ENCODE data around the gene C2orf80. TPM values are rescaled to one million over a fixed set of nuclear protein-coding genes. Genes with fewer than 3 reads are reported as not detected.

C2orf80 gene
- total and polyA plus RNA-seq, 8 donors = not detected

DNA sequence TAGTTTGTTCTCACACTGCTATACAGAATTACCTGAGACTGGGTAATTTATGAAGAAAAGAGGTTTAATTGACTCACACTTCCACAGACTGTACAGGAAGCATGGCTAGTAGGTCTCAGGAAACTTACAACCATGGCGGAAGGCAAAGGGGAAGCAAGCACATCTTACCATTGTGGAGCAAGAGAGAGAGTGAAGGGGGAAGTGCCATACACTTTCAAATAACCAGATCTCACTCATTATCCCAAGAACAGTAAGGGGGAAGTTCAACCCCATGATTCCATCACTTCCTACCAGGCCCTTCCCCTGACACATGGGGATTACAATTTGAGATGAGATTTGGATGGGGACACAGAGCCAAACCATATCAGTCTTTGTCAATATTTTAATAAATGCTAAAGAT is 38.9 kb downstream of the C2orf80 start:
- peaks cover 0 to 8% (median 2%) of the 10 kb centered on the region in 4 donors for H3K9me3 ChIP-seq
- H3K27ac ChIP-seq = no peak overlapping the region
- intact Hi-C loops (cut with DNase I; ENCODE audit: low total_unique reads) = no loop called here
- H3K36me3 ChIP-seq = no peaks in the 10 kb centered on the region
- TF ChIP-seq POLR2AphosphoS5 (IDR thresholded peaks at IDR 0.05) (no peak), POLR2A (IDR thresholded peaks at IDR 0.05) (no peak), EP300 (IDR thresholded peaks at IDR 0.05) (no peak)
- TF ChIP-seq, protein P1, sequence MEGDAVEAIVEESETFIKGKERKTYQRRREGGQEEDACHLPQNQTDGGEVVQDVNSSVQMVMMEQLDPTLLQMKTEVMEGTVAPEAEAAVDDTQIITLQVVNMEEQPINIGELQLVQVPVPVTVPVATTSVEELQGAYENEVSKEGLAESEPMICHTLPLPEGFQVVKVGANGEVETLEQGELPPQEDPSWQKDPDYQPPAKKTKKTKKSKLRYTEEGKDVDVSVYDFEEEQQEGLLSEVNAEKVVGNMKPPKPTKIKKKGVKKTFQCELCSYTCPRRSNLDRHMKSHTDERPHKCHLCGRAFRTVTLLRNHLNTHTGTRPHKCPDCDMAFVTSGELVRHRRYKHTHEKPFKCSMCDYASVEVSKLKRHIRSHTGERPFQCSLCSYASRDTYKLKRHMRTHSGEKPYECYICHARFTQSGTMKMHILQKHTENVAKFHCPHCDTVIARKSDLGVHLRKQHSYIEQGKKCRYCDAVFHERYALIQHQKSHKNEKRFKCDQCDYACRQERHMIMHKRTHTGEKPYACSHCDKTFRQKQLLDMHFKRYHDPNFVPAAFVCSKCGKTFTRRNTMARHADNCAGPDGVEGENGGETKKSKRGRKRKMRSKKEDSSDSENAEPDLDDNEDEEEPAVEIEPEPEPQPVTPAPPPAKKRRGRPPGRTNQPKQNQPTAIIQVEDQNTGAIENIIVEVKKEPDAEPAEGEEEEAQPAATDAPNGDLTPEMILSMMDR (IDR thresholded peaks at IDR 0.05) = no peak
- 73 to 100% (median 86%) methylated on average over 1 of the region's 1 CpG for WGBS, 5 donors
- no peak for DNase-seq
- no peak overlapping the region for H3K4me3 ChIP-seq
- H3K27me3 ChIP-seq = no peaks in the 10 kb centered on the region
- H3K4me1 ChIP-seq = no peaks in the 10 kb centered on the region

DNA sequence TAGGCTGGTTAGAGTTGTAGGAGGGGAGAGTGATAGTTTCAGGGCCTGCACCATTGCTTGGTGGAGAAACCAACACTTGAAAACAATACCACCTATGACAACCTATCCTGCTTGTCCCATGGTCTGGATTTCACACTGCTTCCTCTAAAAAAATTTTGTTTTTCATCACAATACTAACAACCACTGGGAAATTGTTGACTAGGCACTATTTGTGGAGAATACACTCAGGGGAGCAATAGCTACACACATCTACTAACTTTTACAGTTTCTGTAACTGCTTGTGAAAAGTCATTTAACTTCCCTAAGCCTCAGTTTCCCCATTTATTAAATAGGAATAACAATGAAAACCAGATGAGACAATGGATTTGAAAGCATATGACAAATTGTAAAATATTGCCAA is 39.7 kb downstream of the C2orf80 start:
- Histone ChIP-seq H3K27ac (no peak overlapping the region), H3K4me3 (no peak overlapping the region), H3K9me3 (peaks cover 0 to 8% (median 2%) of the 10 kb centered on the region in 4 donors), H3K27me3 (no peaks in the 10 kb centered on the region), H3K36me3 (no peaks in the 10 kb centered on the region), H3K4me1 (no peaks in the 10 kb centered on the region)
- TF ChIP-seq, protein P1 (IDR thresholded peaks at IDR 0.05) = no peak
- TF ChIP-seq EP300 (IDR thresholded peaks at IDR 0.05) = no peak
- TF ChIP-seq POLR2AphosphoS5 (IDR thresholded peaks at IDR 0.05) = no peak
- no peak for TF ChIP-seq POLR2A (IDR thresholded peaks at IDR 0.05)
- no peak for DNase-seq
- intact Hi-C loops (cut with DNase I; ENCODE audit: low total_unique reads) = no loop called here

DNA sequence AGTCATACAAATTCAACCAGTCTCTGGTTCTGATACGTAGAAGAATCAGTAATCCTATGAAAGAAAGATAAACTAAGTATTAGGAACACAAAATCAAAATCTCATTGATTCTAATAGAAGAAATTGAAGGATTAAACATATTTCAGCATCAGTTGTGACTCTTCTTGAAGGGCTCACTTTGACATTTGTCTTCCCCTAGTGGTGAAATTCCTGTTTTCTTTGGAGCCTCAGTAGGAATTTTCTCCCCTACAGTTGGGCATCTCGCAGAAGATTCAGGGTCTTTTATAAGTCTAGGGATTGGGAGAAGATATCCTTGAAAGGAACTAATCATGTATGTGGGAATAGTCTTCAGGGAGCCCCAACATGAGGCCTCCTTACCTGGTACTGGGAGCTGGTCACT is 41.0 kb downstream of the C2orf80 start:
- WGBS, 5 donors = 62 to 79% (median 68%) methylated on average over 2 of the region's 2 CpGs
- intact Hi-C loops (cut with DNase I; ENCODE audit: low total_unique reads) = no loop called here

DNA sequence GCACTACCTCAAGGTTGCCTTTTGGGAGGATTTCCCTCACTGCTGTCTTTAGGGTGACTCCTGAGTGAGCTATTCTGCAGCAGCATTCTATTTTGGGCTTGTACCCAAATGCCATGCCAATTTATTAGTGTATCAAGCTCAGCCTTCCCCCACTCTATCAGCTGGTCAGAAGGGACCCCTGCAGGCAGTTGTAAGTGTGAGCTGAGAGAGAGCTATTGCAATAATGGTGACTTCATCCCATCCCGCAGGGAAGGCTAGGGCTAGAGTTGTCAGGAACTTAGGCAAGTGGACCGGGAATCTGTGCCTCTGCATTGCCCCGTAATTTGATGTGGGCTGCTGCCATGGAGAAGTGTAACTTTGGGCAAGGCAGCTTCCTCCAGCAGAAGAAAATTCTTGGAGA is 42.1 kb downstream of the C2orf80 start:
- no peaks in the 10 kb centered on the region for H3K27me3 ChIP-seq
- peaks cover 0 to 5% (median 0%) of the 10 kb centered on the region in 4 donors for H3K4me1 ChIP-seq
- no peaks in the 10 kb centered on the region for H3K36me3 ChIP-seq
- H3K9me3 ChIP-seq = peaks cover 0 to 8% (median 2%) of the 10 kb centered on the region in 4 donors
- TF ChIP-seq POLR2A (IDR thresholded peaks at IDR 0.05) = no peak
- no peak for TF ChIP-seq EP300 (IDR thresholded peaks at IDR 0.05)
- TF ChIP-seq, protein P1 (IDR thresholded peaks at IDR 0.05) = no peak
- no peak for TF ChIP-seq POLR2AphosphoS5 (IDR thresholded peaks at IDR 0.05)
- intact Hi-C loops (cut with DNase I; ENCODE audit: low total_unique reads) = no loop called here
- H3K27ac ChIP-seq = no peak overlapping the region
- DNase-seq = no peak
- 76 to 89% (median 82%) methylated on average over 3 of the region's 3 CpGs for WGBS, 5 donors
- no peak overlapping the region for H3K4me3 ChIP-seq

More for the DNA sequence above, 41.0 kb downstream of the C2orf80 start:
- H3K9me3 ChIP-seq = peaks cover 0 to 8% (median 2%) of the 10 kb centered on the region in 4 donors
- TF ChIP-seq EP300 (IDR thresholded peaks at IDR 0.05) = no peak
- DNase-seq = no peak
- no peaks in the 10 kb centered on the region for H3K36me3 ChIP-seq
- no peak overlapping the region for H3K27ac ChIP-seq
- no peaks in the 10 kb centered on the region for H3K27me3 ChIP-seq
- no peaks in the 10 kb centered on the region for H3K4me1 ChIP-seq
- H3K4me3 ChIP-seq = no peak overlapping the region

DNA sequence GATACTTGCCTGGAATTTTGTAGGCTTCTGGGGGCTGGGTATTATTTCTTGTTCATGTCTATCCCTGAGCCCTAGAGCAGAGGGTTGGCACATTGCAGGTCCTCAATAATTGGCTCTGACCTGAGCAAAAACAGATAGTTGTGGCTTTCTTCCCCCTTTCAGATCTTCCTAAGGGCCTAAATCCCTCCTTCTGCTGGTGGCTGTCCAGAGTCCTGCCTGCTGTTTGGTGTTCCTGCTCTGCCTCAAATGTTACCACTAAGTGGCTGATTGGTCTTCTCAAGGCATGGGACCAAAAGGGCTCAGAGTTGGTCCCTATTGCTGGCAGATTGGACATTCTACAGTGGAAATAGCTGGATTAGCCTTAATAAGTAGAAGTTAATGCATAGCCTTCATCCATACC is 42.8 kb downstream of the C2orf80 start:
- Histone ChIP-seq H3K27ac (no peak overlapping the region), H3K4me1 (peaks cover 0 to 11% (median 3%) of the 10 kb centered on the region in 4 donors), H3K27me3 (no peaks in the 10 kb centered on the region), H3K4me3 (no peak overlapping the region), H3K36me3 (no peaks in the 10 kb centered on the region), H3K9me3 (peaks cover 0 to 8% (median 2%) of the 10 kb centered on the region in 4 donors)
- intact Hi-C loops (cut with DNase I; ENCODE audit: low total_unique reads) = no loop called here
- no peak for DNase-seq
- no peak for TF ChIP-seq POLR2A (IDR thresholded peaks at IDR 0.05)
- no peak for TF ChIP-seq POLR2AphosphoS5 (IDR thresholded peaks at IDR 0.05)
- TF ChIP-seq, protein P1 (IDR thresholded peaks at IDR 0.05) = no peak
- no peak for TF ChIP-seq EP300 (IDR thresholded peaks at IDR 0.05)
